Measurements from ENCODE around the gene NAV3. TPM values are rescaled to one million over a fixed set of nuclear protein-coding genes. Genes with fewer than 3 reads are reported as not detected.

NAV3 gene
- total RNA-seq, 4 donors from 2014 or later, result 32.0 to 60.5 (median 35.8) TPM

- DNase-seq (ENCODE audit: low spot score in 2 of 2), result no peak
- H3K9me3 ChIP-seq, result no peaks in the 10 kb centered on the region
- H3K27me3 ChIP-seq, result no peaks in the 10 kb centered on the region
- 94 to 95% methylated on average over 8 of the region's 8 CpGs for WGBS, 2 donors
- H3K4me1 ChIP-seq, result peaks cover 0 to 11% (median 0%) of the 10 kb centered on the region in 4 donors
- no peak overlapping the region for H3K4me3 ChIP-seq
- H3K27ac ChIP-seq, result no peak overlapping the region
- H3K36me3 ChIP-seq, result no peaks in the 10 kb centered on the region
- TF ChIP-seq POLR2A (IDR thresholded peaks at IDR 0.05) (no peak), CTCF (IDR thresholded peaks at IDR 0.05) (no peak), EP300 (IDR thresholded peaks at IDR 0.05) (no peak)
Measured at GRCh38 chr12:77928078-77928477, 97.4 kb downstream of the NAV3 start.

GRCh38 chr12:77932216-77932615 lies 101.5 kb downstream of the NAV3 start:
- WGBS, 2 donors, result 94 to 96% methylated on average over 2 of the region's 2 CpGs

GRCh38 chr12:77938301-77938700 lies 107.6 kb downstream of the NAV3 start:
- H3K4me1 ChIP-seq, result peaks cover 0 to 10% (median 0%) of the 10 kb centered on the region in 4 donors
- no peak overlapping the region for H3K27ac ChIP-seq
- no peaks in the 10 kb centered on the region for H3K9me3 ChIP-seq

More at GRCh38 chr12:77932216-77932615, 101.5 kb downstream of the NAV3 start:
- no peak overlapping the region for H3K4me3 ChIP-seq
- H3K9me3 ChIP-seq, result no peaks in the 10 kb centered on the region
- H3K36me3 ChIP-seq, result no peaks in the 10 kb centered on the region
- no peaks in the 10 kb centered on the region for H3K27me3 ChIP-seq
- no peak for TF ChIP-seq POLR2A (IDR thresholded peaks at IDR 0.05)
- no peak for TF ChIP-seq CTCF (IDR thresholded peaks at IDR 0.05)
- TF ChIP-seq EP300 (IDR thresholded peaks at IDR 0.05), result no peak
- no peak overlapping the region for H3K27ac ChIP-seq
- no peaks in the 10 kb centered on the region for H3K4me1 ChIP-seq
- DNase-seq (ENCODE audit: low spot score in 2 of 2), result no peak

GRCh38 chr12:77940011-77940423 lies 109.3 kb downstream of the NAV3 start:
- no peak overlapping the region for H3K4me3 ChIP-seq
- H3K27ac ChIP-seq, result no peak overlapping the region
- no peak for TF ChIP-seq POLR2A (IDR thresholded peaks at IDR 0.05)
- TF ChIP-seq EP300 (IDR thresholded peaks at IDR 0.05), result no peak
- TF ChIP-seq CTCF (IDR thresholded peaks at IDR 0.05), result no peak
- WGBS, 2 donors, result 88 to 92% methylated on average over 1 of the region's 1 CpG
- H3K36me3 ChIP-seq, result no peaks in the 10 kb centered on the region
- H3K9me3 ChIP-seq, result no peaks in the 10 kb centered on the region
- H3K4me1 ChIP-seq, result peaks cover 0 to 12% (median 0%) of the 10 kb centered on the region in 4 donors
- DNase-seq (ENCODE audit: low spot score in 2 of 2), result no peak
- no peaks in the 10 kb centered on the region for H3K27me3 ChIP-seq

More at GRCh38 chr12:77938301-77938700, 107.6 kb downstream of the NAV3 start:
- Histone ChIP-seq H3K4me3 (no peak overlapping the region), H3K36me3 (no peaks in the 10 kb centered on the region), H3K27me3 (no peaks in the 10 kb centered on the region)
- DNase-seq (ENCODE audit: low spot score in 2 of 2), result no peak
- TF ChIP-seq POLR2A (IDR thresholded peaks at IDR 0.05) (no peak), EP300 (IDR thresholded peaks at IDR 0.05) (no peak), CTCF (IDR thresholded peaks at IDR 0.05) (no peak)

- no peak for DNase-seq (ENCODE audit: low spot score in 2 of 2)
- Histone ChIP-seq H3K27me3 (no peaks in the 10 kb centered on the region), H3K36me3 (no peaks in the 10 kb centered on the region), H3K4me1 (peaks cover 0 to 12% (median 0%) of the 10 kb centered on the region in 4 donors), H3K27ac (no peak overlapping the region), H3K4me3 (no peak overlapping the region), H3K9me3 (no peaks in the 10 kb centered on the region)
- TF ChIP-seq POLR2A (IDR thresholded peaks at IDR 0.05), result no peak
- no peak for TF ChIP-seq CTCF (IDR thresholded peaks at IDR 0.05)
- no peak for TF ChIP-seq EP300 (IDR thresholded peaks at IDR 0.05)
- WGBS, 2 donors, result 30 to 57% methylated on average over 2 of the region's 2 CpGs
Measured at GRCh38 chr12:77940567-77940966, 109.9 kb downstream of the NAV3 start.
